ENCODE measurements around the gene TMEM126B.
"Not testable (repeated sequence)": the region's sequence is repeated elsewhere in the genome, so short reads cannot be mapped to it uniquely, and the experiment has no call there.

TMEM126B gene

DNA sequence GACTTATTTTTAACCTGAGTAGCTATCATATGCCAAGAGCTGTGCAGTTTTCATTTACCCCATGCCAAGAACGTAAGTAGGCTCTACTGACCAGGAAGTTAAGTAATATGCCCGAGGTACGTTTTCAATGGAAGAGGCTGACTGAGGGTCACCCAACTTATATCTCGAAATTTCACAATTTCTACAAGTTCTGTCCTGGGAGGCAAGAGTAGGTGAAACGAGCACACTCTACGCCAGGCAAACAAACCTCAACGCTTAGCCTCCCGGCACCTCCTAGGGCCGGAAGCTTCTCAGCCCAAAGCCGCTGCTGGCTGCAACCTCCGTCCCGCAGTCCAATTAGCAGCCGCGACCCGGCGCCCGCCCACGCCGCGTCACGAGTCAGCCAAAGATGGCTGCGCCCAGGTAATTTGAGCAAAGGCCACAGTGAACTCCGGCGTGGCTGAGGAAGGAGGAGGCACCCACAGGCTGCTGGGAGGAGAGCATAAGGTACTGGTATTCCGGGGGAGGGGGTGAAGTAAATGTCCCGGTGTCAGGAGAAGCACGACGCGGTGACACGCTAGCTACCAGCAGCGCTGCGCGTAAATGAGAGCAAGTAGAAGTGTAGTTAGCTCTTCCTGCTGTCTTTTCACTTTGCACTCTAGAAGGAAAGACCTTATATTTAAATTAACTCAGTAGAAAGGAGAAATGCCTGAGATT is 19.4 kb downstream of the TMEM126B start, which contains the start of gene TMEM126A:
Gene TMEM126A (plus strand): TSS at position 364 of the 696 bp plus-strand sequence. CDS start 2,289 bp downstream, outside the sequence.
- in situ Hi-C loops (cut with MboI; ENCODE audit: low sequenced_read_pairs): no loop called here

DNA sequence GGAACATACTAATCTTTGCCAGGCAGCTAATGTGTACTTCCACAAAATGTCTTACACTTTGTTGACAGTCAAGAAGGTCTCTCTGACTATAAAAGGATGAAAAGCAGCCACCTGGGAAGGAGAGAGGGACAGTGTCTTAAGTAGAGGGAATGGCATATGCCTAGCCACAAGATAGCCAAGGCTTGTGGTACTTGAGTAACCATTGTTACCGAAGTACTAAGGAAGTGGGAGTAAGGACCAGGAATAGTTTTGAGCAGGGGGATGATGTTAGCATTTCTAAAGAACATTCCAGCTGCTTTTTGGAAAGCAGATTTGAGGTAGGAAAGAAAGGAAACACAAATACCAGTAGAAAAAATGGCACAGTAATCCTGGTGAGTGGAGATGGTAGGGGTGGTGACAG is 22.7 kb downstream of the TMEM126B start:
- in situ Hi-C loops (cut with MboI; ENCODE audit: low sequenced_read_pairs): no loop called here

DNA sequence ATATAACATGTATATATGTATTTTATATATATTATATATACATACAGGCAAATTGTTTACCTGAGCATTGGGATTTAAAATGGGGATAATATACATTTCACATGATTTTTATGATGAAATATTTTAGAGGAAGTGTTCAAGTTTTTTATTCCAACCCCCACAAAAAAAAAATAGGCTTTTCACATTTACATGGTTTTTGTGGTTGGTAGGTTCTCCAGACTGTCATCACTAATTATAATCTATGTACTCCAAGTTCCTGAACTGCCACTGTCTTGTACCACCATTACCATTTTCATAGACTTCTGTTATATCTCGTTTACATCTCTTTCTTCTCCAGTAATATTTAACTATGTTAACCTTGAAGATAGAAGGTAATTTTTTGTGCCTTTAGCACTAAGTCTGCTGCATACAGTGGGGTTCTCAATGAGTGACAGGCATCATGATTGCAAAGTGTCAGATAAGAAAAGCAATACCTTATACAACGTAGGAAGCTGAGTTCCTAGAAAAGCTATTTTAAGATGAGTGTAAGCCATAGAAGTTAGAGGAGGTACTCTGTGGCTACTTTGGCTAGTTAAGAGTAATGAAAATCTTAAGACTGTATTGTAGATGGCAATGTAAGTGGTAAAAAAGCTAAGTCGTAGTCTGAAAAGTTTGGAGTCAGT is 24.5 kb downstream of the TMEM126B start:
- in situ Hi-C loops (cut with MboI; ENCODE audit: low sequenced_read_pairs): no loop called here

GRCh38 chr11:85654343-85654742 is 25.9 kb downstream of the TMEM126B start:
- in situ Hi-C loops (cut with MboI; ENCODE audit: low sequenced_read_pairs): not testable (repeated sequence)

GRCh38 chr11:85656777-85657176 is 28.4 kb downstream of the TMEM126B start:
- in situ Hi-C loops (cut with MboI; ENCODE audit: low sequenced_read_pairs): no loop called here

GRCh38 chr11:85658180-85658579 is 29.8 kb downstream of the TMEM126B start:
- in situ Hi-C loops (cut with MboI; ENCODE audit: low sequenced_read_pairs): no loop called here

GRCh38 chr11:85661972-85662664 is 33.7 kb downstream of the TMEM126B start:
- in situ Hi-C loops (cut with MboI; ENCODE audit: low sequenced_read_pairs): no loop called here

GRCh38 chr11:85663080-85663752 is 34.8 kb downstream of the TMEM126B start:
- in situ Hi-C loops (cut with MboI; ENCODE audit: low sequenced_read_pairs): no loop called here

DNA sequence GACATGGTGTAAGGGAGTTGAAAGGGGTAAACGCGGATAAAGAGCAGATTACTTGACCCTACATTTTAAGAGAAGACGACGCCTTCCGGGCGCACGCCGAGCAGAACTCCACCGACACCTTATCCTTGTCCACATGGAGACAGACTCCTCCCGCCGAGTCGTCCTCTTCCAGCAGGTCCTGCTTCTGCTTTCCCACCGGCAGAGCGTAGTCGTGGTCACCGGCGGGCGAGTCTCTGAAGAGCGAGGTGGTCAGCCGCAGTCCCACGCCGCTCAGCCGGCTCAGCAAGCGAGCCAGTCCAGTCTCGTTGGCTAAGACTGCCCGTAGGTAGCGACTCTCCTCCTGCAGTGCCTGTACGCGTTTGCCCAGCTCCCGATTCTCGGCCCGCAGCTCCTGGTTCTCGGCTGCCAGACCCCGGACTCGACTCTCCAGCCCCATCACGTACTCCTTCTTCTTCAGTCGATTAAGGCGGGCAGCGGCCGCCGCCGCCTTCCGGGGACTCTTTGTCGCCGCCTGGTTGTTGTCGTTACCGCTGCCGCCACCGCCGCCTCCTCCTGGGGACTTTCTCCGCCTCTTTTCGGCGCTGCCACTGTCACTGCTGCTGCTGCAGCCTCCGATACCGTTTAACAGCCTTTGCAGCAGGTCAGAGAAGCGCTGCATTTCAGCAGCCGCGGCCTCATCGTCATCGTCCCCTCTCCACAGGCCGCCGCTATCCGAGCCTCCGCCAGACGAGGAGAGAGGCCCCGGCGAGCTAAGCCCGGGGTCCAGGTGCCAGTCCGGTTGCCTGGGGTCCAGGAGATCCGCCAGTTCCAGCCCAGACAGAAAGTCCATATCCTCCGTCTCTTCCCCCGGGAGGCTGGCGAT is 35.6 kb downstream of the TMEM126B start:
- in situ Hi-C loops (cut with MboI; ENCODE audit: low sequenced_read_pairs): no loop called here

DNA sequence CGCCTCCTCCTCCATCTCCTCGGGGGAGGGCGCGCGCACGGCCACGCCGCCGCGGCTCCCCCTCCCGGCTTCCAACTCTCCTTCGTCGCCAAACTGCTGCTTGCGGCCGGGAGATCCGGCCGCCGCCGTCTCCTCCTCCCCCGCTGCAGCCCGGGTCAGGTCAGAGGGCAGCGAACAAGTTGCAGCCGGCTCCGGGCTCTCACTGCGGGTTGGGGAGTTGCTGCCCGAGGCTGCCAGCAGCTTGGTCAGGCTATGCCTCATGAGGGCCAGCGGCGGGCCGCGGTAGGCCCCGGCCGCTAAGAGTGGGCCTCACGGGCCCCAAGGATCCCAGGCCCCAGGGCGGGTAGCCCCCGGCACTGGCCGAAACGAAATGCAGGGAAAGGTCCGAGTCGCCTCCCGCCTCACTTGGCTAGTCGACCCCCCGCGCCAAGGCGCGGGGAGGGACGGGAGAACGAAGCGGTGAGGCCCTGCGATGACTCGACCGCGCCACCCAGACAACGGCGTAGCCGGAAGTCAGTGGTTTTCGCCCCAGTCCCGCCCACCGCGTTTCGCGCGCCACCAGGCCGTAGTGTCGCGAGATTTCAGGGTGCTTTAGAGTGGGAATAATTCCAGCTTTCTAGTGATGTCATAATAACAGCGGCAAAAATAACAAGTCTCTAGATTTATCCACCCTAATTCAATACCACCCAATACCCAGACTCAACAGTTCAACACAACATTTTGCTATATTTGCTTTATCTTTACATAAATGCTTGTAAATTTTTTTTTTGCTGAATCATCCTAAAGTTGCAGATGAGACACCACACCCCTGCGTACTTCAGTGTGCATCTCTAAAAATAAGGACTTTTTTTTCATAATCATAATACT is 36.5 kb downstream of the TMEM126B start, which contains the start of gene CREBZF:
Gene CREBZF (minus strand): TSS at position 515 of the 867 bp plus-strand sequence. CDS start 254 bp downstream, at position 261.
- in situ Hi-C loops (cut with MboI; ENCODE audit: low sequenced_read_pairs): no loop called here

- in situ Hi-C loops (cut with MboI; ENCODE audit: low sequenced_read_pairs): no loop called here
These were observed 37.3 kb downstream of the TMEM126B start for GRCh38 chr11:85665733-85666132.

- in situ Hi-C loops (cut with MboI; ENCODE audit: low sequenced_read_pairs): no loop called here
These were observed 38.3 kb downstream of the TMEM126B start for GRCh38 chr11:85666687-85667086.

DNA sequence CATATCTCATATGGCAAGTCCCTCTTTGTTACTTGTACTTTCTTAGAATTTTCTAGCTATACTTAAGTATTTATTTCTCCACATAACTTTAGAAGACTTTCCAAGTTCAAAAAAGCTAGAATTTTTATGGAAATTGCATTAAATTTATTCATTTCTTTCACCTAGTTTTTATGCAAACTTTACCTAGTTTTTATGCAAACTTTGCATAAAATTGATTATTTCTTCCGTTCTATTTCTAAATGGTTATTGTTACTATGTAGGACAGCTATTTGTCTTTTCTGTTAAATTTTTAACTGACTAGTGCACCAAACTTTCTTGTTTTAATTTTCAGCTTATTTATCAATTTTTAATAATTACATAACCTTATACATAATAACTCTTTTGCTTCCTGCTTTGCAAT is 39.8 kb downstream of the TMEM126B start:
- in situ Hi-C loops (cut with MboI; ENCODE audit: low sequenced_read_pairs): no loop called here

DNA sequence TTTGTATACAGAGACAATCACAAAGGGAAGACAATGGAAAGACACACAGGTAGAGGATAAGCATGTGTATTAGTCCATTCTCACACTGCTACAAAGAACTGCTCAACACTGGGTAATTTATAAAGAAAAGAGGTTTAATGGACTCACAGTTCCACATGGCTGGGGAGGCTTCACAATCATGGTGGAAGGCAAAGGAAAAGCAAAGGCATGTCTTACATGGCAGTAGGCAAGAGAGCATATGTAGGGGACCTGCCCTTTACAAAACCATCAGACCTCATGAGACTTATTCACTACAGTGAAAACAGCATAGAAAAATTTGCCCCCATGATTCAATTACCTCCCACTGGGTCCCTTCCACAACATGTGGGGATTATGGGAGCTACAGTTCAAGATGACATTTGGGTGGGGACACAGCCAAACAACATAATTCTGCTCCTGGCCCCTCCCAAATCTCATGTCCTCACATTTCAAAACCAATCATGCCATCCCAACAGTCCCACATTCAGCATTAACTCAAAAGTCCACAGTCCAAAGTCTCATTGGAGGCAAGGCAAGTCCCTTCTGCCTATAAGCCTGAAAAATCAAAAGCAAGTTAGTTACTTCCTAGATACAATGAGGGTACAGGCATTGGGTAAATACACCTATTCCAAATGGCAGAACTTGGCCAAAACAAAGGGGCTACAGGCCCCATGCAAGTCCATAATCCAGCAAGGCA is 42.7 kb downstream of the TMEM126B start:
- in situ Hi-C loops (cut with MboI; ENCODE audit: low sequenced_read_pairs): not testable (repeated sequence)

GRCh38 chr11:85672105-85672902 is 43.9 kb downstream of the TMEM126B start:
- in situ Hi-C loops (cut with MboI; ENCODE audit: low sequenced_read_pairs): no loop called here

DNA sequence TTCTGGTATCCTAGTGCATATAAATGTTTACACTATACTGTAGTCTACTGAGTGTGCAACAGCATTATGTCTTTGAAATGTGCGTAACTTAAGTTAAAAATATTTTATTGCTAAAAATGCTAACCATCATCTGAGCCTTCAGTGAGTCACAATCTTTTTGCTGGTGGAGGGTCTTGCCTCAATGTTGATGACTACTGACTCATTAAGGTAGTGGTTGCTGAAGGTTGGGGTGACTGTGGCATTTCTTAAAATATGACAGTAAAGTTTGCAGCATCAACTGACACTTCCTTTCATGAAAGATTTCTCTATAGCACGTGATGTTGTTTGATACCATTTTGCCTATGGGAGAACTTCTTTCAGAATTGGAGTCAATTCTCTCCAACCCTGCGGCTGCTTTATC is 45.0 kb downstream of the TMEM126B start:
- in situ Hi-C loops (cut with MboI; ENCODE audit: low sequenced_read_pairs): no loop called here

DNA sequence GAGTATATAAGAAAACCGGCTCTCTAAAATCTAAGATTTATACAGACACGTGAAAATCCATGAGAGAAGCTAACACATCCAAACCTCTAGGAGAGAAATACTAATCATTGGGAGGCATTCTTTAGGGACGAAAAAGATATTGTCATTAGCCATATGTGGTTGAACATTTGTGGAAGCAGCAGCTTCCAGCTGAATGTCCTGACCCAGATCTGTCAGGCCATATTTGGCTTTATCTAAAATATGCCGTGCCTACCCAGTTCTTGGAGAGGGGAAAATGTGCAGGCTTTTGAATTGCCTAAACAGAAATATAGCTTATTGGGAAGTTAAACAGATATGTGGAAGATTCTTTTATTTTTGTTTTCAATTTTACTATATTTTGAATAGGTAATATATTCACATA is 51.2 kb downstream of the TMEM126B start:
- in situ Hi-C loops (cut with MboI; ENCODE audit: low sequenced_read_pairs): no loop called here

DNA sequence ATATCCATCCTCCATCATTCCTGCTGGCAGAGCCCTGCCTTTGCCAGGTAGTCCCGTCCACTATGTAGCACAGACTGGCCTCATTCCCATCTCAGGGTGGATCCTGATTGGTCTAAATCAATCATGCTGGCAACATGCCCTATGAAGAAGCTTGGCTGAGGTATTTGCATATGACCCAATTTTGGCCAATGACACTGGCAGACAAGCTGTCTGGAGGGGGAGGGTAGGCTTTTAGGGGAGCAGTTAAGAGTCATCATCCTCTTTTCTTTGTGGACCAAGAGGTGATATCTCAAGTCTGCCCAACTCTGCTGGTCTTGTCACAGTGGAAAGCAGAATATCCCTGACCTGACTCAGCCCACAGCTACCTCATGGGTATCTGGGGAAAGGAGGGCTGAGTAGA is 52.5 kb downstream of the TMEM126B start:
- in situ Hi-C loops (cut with MboI; ENCODE audit: low sequenced_read_pairs): no loop called here

Data from HL-60/S4 treated with phorbol 12-myristate 13-acetate at 8.2 ng/mL for 4 days and 3 days (cell line).